ENCODE measurements around the gene SEPTIN1. TPM values are rescaled to one million over a fixed set of nuclear protein-coding genes. Genes with fewer than 3 reads are reported as not detected.
A peak's percentile ranks its signal among the peaks of the same experiment; 100 is the strongest.

SEPTIN1 gene
- total and polyA plus RNA-seq, 2 of the 13 experiments (the other 11 are each of a cell fraction or from before 2014, with no cell fraction given): 0.18 to 0.67 TPM

DNA sequence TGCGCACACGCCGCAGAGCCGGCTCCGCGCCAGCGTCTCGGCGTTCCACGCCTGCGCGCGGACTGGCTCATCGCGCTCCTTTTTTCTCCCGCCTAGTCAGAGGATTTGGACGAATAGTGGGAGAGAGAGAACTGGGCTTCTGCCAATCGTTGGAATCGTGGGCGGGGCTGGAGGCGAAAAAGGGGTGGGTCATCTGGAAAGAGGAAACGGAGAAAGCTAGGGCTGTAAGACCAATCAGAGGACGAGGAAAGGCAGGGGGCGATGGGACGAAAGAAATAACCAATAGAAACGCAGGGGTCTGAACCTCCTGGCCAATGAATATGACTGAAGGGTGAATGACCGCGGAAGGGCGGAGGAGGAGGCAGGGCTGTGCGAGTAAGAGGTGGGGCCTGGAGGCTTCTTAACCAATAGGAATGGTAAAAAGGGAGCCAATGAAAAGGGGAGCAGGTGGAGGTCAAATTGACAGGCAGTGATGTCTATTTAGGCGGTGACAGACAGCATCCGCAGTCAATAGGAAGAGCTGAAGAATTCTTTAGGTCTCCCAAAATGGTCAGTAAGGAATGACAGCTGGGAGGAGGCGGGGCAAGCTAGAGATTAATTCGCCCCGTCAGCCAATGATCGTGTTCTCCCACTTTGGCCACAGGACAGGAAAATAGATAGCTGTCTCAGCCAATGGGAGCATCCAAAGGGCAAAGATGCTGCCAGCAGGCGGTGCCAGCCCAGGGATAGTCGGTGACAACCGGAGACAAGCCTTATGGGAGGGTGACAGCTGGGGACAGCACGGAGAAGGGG lies 11.7 kb downstream of the SEPTIN1 start, which contains the start of gene TBC1D10B (continued):
- TF ChIP-seq PHF21A (CRISPR knock-in tag; IDR thresholded peaks at IDR 0.05) (peak; percentile 70; the same call in 1 of the 2 replicates), REST (IDR thresholded peaks at IDR 0.05; ENCODE audit: borderline replicate concordance in 1 of 2, low read depth in 1 of 2, low read length in 2 of 2) (no peak), YEATS2 (CRISPR knock-in tag; IDR thresholded peaks at IDR 0.05; ENCODE audit: borderline replicate concordance) (peak; percentile 62; the same call in 1 of the 2 replicates), CEBPZ (IDR thresholded peaks at IDR 0.05; ENCODE audit: low read length) (peak; percentile 91), NFYB (CRISPR knock-in tag; IDR thresholded peaks at IDR 0.05) (peak; percentile 92), JUNB (CRISPR knock-in tag; IDR thresholded peaks at IDR 0.05; ENCODE audit: borderline replicate concordance) (no peak), ASH2L (IDR thresholded peaks at IDR 0.05; ENCODE audit: insufficient read length, low read depth, low read length) (peak; percentile 20), HIVEP1 (CRISPR knock-in tag; IDR thresholded peaks at IDR 0.05) (no peak), RAD21 (CRISPR knock-in tag; IDR thresholded peaks at IDR 0.05) (peak; percentile 71; the same call in 1 of the 2 replicates), SUZ12 (IDR thresholded peaks at IDR 0.05; ENCODE audit: low read depth, low read length) (no peak), YY1 (IDR thresholded peaks at IDR 0.05; ENCODE audit: insufficient read depth, insufficient replicate concordance, low read depth, low read length) (peak; percentile 32), RXRB (CRISPR knock-in tag; IDR thresholded peaks at IDR 0.05; ENCODE audit: borderline replicate concordance) (peak; percentile 8; the same call in 1 of the 2 replicates), PHF5A (CRISPR knock-in tag; IDR thresholded peaks at IDR 0.05; ENCODE audit: low read depth, unreplicated experiment) (peak; percentile 32), RFX5 (IDR thresholded peaks at IDR 0.05; ENCODE audit: low read depth, low read length) (peak; percentile 65), ZNF644 (CRISPR knock-in tag; IDR thresholded peaks at IDR 0.05; ENCODE audit: low read depth) (no peak), SP1 (IDR thresholded peaks at IDR 0.05) (peak; percentile 94), SP1 (CRISPR knock-in tag; IDR thresholded peaks at IDR 0.05) (peak; percentile 93), ZFX (CRISPR knock-in tag; IDR thresholded peaks at IDR 0.05; ENCODE audit: low read depth) (no peak), ZNF3 (CRISPR knock-in tag; IDR thresholded peaks at IDR 0.05) (no peak), JUND (CRISPR knock-in tag; IDR thresholded peaks at IDR 0.05) (no peak), RFXANK (CRISPR knock-in tag; IDR thresholded peaks at IDR 0.05) (peak; percentile 77; the same call in 1 of the 2 replicates)
- TF ChIP-seq, protein P1, sequence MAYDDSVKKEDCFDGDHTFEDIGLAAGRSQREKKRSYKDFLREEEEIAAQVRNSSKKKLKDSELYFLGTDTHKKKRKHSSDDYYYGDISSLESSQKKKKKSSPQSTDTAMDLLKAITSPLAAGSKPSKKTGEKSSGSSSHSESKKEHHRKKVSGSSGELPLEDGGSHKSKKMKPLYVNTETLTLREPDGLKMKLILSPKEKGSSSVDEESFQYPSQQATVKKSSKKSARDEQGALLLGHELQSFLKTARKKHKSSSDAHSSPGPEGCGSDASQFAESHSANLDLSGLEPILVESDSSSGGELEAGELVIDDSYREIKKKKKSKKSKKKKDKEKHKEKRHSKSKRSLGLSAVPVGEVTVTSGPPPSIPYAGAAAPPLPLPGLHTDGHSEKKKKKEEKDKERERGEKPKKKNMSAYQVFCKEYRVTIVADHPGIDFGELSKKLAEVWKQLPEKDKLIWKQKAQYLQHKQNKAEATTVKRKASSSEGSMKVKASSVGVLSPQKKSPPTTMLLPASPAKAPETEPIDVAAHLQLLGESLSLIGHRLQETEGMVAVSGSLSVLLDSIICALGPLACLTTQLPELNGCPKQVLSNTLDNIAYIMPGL (CRISPR knock-in tag; IDR thresholded peaks at IDR 0.05; ENCODE audit: borderline replicate concordance in 1 of 2, low read depth in 1 of 2): peak in 1 of 2 experiments; percentile 37; a peak in 1 of 4 replicates
